22Rv1 (cell line): ENCODE data around the gene GASK1A.

Experiments
- H3K27ac ChIP-seq: fragments of 450-650 bp; 2 replicates; pipeline ENCODE4 v1.5.1; 2017
- CTCF ChIP-seq: fragments of 450-650 bp; IDR thresholded peaks from 2 replicates; pipeline ENCODE4 v1.5.1; 2017; ENCODE audit warnings: mild to moderate bottlenecking
- ZFX ChIP-seq: fragments of 450-650 bp; IDR thresholded peaks from 2 replicates; pipeline ENCODE4 v1.6.1; 2017; ENCODE audit warnings: antibody characterized with exemption, borderline replicate concordance

Gene GASK1A

GRCh38 chr3:43011638-43012037 is 32.5 kb downstream of the GASK1A start:
- TF ChIP-seq ZFX (no peak), CTCF (no peak)
- H3K27ac ChIP-seq, result no peak overlapping the region

GRCh38 chr3:43012174-43012573 is 33.1 kb downstream of the GASK1A start:
- no peak for TF ChIP-seq ZFX
- no peak for TF ChIP-seq CTCF
- no peak overlapping the region for H3K27ac ChIP-seq

DNA sequence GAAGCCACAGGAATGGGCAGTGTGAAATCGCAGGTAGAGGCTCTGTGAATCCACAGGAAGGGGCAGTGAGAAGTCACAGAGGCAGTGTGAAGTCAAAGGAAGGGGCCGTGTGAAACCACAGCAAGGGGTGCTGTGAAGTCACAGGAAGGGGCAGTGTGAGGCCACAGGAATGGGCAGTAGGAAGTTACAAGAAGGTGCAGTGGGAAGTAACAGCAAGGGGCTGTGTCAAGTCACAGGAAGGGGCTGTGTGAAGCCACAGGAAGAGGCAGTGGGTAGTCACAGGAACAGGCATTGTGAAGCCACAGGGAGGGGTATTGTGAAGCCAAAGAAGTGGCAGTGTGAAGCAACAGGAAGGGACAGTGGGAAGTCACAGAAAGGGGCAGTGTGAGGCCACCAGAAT is 34.1 kb downstream of the GASK1A start:
- no peak for TF ChIP-seq ZFX
- TF ChIP-seq CTCF, result no peak
- H3K27ac ChIP-seq, result no peak overlapping the region

- TF ChIP-seq CTCF, result no peak
- TF ChIP-seq ZFX, result no peak
- H3K27ac ChIP-seq, result no peak overlapping the region
Measured at GRCh38 chr3:43013743-43014155, 34.6 kb downstream of the GASK1A start.

- TF ChIP-seq ZFX (no peak), CTCF (no peak)
- H3K27ac ChIP-seq, result no peak overlapping the region
Measured at GRCh38 chr3:43014241-43014640, 35.1 kb downstream of the GASK1A start.

- H3K27ac ChIP-seq, result no peak overlapping the region
- TF ChIP-seq CTCF (no peak), ZFX (no peak)
Measured at GRCh38 chr3:43014956-43015355, 35.8 kb downstream of the GASK1A start.

GRCh38 chr3:43015572-43015971 is 36.5 kb downstream of the GASK1A start:
- TF ChIP-seq CTCF, result no peak
- TF ChIP-seq ZFX, result no peak
- H3K27ac ChIP-seq, result no peak overlapping the region
